GM19043 (cell line): ENCODE data around the gene USP20.
"Not testable (repeated sequence)": the region's sequence is repeated elsewhere in the genome, so short reads cannot be mapped to it uniquely, and the experiment has no call there.

ENCODE experiments used
- ATAC-seq: cut with Tn5 transposase; IDR thresholded peaks from one replicate; pipeline ENCODE4 v1.9.1; 2021; ENCODE audit warnings: low read depth; ENCODE audit not compliant: unreplicated experiment

USP20 gene

DNA sequence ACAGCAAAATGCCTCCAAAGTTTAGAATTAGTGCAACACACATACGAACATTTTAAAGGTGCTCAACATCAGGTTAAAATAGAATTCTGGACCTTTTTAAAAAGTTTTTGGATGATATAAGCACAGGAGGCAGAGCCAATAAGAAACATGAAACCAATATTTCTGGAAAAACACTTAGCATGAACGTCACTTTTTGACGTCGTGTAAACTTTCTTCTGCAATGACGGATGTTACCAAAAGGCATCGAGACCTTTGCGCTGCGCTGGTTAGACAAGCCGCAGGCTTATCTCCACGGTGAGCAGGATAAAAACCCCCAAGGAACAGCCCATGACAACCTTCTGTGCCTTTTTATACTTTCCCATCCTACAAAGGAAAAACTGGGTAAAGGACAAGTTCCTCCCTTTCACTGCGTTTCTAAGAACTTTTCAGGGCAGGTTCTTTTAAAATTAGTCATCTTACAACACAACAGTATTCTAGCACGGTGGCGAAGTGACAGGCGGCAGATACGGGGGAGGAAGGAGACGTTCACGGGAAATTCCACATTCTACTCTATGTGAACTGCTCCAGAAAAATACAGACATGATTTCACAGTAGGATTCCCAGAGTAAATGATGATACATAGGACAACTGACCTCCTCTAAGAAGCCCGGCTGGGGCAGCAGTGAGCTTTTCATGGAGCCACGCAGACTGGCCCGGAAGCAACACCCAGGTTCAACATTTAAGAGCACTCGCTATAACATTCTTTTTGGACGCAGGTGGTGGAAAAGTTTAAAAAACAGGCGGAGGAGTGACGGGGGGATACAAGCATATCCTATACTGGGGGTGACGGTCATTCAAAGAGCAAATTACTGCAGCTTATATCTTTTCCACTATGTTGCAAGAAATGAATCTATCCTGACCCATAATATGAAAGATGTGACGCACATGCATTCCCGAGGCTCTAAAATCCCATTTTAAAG lies 52.4 kb downstream of the USP20 start:
- no peak for ATAC-seq

DNA sequence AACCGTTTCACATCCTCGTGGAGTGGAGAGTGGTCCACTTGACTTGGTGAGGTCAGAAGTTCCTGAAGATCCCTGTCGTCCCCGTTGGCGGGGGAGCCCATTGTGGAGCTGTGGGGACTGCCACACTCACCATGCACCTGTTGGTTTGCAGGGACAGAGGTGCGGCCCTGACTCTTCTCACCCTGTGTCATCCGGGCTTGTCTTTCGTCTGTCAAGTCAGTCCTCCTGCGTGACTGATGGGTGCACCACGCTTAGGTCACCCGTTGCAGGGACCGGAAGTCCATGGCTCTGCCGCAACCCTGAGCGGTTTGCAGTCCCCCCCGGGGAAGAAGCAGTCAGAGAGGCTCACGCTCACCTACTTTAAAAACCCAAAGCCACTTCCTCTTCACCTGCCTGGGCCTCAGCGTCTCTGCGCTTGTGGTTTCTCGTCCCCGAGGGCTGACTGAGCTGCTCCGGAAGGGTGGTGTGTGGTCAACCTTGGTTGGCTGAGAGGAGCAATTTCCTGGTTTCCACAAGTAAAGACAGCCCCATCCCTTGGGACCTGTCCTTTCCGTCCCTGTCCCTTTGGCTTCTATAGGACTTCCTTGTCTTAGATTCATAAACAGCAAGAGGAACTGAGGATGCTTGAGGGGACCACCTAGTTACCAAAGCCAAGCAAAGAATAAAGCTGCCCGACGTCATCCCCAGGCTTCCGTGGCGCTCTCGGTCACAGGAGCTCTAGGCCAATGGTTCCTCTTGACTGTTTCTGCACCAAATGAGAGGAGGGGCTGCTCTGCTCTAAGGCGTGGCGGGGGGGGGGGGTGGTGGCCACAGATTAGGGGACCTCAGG lies 53.2 kb downstream of the USP20 start:
- ATAC-seq, result peak; percentile 55

DNA sequence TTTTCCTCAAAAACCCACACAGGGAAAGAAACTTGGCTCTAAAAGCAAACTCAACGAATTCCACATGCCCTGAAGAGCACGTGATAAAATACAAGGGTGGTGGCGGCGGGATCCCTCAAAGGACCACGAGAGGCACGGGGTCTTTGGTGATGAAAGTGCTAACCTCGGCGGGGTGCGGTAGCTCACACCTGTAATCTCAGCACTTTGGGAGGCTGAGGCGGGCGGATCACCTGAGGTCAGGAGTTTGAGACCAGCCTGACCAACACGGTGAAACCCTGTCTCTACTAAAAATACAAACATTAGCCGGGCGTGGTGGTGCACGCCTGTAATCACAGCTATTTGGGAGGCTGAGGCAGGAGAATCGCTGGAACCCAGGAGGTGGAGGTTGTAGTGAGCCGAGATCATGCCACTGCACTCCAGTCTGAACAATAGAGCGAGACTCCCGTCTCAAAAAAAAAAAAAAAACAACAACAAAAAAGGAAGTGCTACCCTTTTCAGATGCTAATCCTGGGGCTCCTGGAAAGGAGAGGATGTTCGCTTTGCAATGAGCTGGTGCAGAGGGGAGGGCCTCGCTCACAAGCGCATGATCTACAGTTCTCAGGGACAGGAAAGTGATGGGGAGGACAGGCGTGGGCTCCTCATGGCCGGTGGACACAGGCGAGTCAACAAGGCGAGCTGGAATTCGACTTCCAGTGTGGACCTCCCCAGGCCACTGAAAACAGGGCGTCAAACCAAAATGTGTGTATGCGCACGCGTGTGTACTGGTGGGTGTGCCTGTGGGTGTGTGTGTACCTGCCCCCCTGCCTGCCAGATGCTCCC lies 54.1 kb downstream of the USP20 start:
- no peak for ATAC-seq

DNA sequence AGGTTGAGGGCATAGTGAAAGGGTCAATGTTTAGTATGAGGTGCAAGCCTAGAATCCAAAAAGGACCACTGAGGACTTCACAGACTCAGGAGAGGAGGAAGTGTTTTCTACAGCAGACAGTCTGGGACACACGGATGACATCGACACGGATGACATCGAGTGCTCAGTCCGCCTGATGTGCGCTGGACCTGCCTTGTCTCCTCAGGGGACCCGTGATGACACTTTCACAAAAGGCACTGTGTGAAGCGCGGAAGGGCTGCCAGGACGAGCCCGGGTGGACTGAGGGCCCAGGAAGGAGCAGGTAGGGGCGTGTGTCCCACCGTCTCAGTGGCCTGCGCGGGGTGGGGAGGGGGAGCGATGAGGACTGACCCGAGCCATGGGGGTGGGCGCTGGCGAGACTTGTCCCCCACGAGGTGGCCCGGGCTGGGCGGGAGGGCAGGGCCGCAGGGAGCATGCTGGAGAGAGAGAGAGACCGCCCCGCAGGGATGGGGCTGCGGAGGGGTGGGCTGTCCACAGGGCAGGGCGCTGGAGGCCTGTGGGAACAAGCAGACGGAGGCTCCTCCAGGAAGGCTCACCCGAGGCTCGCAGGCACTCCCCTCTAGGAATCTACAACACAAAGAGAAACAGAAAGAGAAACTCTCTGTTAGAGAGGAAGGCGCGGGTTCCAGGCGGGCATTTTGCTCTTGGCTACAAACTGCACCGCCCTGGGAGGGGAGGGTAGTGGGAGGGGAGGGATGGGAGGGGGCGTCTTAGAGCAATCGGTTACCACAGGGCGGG lies 54.9 kb downstream of the USP20 start:
- ATAC-seq, result no peak

DNA sequence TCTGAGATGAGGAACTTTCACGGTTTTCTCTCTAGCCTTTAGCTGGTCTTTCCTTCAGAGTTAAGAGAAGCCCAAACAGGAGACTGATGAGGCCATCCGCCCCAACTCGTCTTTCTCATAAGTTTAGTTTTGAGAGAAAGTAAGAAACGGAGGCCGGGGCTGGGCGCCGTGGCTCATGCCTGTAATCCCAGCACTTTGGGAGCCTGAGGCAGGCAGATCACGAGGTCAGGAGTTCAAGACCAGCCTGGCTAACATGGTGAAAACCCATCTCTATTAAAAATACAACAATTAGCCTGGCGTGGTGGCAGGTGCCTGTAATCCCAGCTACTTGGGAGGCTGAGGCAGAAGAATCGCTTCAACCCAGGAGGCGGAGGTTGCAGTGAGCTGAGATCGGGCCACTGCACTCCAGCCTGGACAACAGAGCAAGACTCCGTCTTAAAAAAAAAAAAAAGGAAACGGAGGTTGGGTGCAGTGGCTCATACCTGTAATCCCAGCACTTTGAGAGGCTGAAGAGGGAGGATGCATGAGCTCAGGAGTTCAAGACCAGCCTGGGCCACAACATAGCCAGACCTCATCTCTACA lies 55.6 kb downstream of the USP20 start:
- ATAC-seq, result not testable (repeated sequence)

DNA sequence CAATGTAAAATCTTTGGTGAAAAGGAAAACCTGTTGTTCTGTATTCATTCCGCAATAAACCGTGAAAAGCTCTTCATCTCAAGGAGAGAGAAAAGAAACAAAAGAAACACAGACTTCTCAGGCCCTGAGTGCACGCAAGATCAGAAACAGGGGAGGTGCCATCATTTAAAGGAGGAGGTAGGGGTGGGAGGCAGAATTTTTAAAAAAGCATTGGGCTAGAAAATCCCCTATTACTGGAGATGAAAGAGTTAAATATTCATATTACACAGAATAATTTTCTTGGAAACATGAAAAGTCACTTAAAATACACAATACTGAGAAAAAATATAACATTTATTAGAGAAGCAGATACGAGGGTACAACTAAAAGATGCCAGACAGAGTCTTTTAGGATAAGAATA lies 56.3 kb downstream of the USP20 start:
- no peak for ATAC-seq

DNA sequence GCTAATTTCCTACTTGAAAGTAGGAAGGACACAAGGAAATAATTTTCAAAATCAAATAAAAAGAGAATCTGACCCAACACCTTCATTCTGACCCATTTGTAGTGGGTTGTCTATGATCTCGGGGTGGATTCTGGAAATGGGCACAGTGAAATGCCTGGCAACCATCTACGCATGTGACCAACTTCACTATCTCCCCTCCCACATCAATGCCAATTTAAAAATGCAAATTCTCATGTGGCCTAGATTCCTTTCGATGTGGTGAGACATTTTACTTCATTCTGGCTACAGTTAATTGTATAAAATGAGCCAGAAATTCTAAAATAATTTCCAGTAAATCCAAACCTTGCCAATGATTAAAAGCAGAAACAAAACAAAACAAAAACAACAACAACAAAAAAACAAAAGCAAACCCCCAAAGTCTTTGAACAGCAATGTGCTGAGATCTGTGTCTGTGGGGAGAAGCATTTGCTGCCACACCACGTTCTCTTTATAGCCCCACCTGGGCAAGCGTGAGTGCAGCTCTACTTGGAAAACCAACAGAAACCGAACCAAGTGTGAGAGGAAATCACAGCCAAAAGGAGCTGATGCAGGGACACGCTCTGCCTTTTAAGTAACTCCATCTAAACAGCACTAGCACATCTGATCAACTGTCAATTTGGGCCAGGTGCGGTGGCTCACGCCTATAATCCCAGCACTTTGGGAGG lies 59.0 kb downstream of the USP20 start:
- no peak for ATAC-seq

DNA sequence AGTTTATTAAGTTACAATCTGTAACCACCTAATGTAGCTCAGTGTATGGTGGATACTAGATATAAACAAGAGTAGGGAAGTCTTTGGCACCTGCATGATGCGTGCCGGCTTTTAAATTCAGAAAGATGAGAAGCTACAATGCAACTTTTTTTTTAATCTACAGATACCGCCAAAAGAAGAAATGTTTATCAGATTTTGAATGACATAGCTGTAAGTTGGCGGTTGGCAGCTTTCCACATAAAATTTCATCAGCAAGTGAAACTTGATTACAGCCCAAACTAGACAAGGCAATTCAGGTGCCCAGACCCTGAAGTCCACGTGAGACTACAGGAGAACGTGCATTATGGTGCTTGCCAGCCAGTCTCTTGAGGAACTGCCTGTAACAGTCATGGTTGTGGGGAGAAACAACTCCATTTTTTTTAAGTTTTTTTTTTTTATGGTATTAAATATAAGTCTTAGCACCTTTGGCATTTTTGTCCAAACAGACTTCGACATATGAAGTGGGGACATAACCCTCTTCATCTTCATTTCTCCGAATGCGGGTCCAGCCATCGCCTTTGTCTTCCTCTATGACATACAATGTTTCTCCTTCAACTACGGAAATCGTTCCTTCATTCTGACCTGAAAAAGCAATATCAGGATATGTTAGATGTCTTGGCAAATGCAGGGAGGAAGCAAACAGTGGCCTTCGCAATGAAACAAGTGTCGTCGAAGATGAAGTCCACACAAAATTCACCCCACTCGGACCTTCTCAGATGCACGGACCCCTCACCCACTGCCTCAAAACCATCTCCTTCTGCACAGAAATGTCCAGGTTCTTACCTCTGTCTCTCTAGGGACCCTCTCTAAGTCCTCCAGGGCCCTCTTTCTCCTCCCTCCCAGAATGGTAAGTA lies 60.4 kb downstream of the USP20 start:
- ATAC-seq, result no peak

DNA sequence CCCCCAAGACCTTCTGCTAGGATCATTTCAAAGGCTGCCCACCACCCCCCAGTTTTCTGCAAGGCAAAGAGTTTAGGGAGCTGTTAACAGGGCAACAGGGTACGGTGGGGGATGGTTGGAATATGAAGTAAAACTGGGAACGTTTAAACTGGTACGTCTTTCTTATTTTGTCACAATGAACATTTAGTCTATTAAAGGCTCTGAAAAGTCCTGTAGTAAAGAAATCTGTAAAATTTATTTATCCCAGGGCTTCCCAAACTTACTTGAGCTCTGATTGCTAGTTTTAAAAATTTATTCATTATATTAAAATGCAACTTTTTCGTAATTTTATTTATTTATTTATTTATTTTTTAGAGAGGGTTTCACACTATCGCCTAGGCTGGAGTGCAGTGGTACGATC lies 62.0 kb downstream of the USP20 start:
- no peak for ATAC-seq

DNA sequence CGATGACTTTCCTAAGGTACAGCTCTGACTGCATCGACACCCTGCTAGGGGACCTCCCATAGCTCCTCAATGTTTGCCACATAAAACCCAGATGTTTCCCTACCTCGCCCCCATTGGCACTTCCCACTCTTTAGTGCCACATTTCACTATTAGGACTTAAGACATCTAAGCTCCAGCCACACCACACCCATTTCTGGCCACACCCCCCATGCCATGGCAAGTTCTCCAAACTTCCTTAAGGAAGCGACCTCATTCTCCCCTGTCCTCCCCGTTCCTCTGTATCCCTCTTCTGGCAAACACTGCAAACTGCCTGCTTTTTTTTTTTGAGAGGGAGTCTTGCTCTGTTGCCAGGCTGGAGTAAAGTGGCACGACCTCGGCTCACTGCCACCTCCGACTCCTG lies 62.9 kb downstream of the USP20 start:
- ATAC-seq, result no peak

DNA sequence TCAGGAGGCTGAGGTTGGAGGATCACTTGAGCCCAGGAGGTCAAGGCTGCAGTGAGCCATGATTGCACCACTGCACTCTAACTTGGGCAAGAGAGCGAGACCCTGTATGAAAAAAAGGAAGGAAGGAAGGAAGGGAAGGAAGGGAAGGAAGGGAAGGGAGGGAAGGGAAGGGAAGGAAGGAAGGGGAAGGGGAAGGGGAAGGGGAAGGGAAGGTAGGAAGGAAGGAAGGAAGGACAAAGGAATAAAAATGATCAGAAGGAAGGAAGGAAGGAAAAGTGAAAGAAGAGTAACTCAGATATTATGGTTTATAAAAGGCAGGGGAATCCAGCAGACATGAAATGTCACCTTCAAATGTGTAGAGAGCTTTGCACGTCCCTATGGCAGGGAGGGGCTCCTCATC lies 64.4 kb downstream of the USP20 start:
- no peak for ATAC-seq

DNA sequence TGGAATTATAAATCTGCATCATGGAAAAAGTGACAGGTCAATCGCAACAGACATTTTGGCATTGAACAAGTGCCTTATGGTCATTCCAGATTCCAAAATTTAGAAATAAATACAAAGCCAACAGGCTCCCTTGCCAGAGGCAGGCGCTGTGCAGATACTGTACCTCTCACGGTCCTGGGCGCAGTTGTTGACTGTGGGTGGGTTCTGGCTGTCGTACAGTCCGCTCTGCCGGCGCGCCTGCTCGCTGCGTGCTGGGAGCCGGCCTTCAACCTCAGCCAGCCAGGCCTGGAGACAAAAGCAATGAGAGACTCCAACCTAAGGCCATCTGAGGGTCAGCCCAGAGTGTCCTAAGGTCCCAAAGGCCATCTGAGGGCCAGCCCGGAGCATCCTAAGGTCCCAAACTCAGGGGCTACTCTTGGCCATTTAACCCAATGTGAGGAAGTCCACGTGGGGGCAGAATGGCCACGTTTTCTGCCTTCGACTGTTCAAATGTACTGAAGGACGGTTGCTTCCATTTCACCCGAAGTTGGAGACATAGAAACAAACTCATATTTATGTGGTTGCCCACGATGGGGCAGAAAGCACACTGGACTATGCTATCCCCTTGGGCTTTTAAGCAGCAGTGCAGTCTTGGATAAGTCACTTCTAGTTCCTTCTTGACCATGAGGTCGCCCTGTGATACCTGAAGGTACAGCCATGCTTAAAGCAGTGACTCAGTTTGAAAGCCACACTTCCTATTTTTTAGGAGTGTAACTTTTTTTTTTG lies 65.2 kb downstream of the USP20 start:
- peak; percentile 87 for ATAC-seq

DNA sequence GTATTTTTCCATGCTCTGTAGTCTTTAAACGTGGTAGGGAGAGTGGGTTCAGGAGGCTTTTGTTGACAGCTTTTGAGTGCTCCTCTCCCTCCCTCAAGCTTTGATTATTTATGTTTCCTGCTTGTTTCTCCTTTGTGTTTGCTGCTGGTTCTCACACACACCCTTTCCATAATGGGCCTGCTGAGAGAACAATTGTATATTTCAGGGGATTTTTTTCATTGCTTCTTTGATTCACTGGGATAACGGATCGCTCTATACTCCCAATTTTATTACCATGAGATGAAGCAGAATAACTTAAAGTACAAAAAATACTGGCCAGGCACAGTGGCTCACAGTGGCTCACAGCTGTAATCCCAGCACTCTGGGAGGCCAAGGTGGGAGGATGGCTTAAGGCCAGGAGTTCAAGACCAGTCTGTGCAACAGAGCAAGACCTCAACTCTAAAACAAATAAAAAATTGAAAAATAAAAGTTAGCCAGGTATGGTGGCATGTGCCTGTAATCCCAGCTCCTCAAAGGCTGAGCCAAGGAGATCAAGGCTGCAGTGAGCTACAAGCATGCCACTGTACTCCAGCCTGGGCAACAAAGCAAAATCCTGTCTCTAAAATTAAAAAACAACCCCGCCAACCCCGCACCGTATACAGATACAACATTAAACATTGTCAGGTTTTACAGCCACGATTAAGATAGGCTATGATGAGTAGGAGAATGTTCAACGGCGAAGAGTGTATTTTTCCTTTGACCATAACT lies 66.9 kb downstream of the USP20 start:
- no peak for ATAC-seq

DNA sequence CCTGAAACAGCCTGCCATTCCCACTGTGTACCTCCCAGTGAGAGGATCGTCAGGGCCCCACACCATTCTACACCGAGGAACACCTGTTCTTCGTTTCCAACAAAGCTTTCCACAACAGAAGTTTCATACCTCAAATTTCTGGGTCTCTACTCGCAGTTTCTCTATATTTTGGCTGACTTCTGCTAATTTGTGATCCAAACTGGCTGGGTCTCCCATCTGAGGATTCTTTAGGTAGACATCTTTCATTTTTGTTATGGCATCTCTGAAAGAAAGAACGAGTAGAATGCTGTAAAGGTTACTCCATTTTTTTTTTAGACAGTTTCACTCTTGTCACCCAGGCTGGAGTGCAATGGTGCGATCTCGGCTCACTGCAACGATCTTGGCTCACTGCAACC lies 67.5 kb downstream of the USP20 start:
- no peak for ATAC-seq

DNA sequence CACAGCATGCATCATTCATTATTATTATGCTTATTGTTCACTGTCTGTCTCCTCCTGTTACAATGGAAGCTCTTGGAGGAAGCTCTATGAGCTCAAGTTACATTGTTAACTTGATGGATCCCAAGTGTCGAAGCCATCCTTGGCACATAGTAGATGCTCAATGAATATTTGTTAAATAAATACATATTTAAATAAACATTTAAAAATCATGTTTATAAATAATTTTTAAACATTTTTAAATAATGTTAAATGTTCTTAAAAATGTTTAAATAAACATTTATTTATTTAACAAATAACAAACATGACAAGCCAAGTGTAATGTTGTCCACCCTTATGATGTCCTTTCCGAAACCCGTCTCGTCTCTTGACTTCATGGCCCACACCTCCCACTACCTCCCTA lies 69.5 kb downstream of the USP20 start:
- no peak for ATAC-seq

DNA sequence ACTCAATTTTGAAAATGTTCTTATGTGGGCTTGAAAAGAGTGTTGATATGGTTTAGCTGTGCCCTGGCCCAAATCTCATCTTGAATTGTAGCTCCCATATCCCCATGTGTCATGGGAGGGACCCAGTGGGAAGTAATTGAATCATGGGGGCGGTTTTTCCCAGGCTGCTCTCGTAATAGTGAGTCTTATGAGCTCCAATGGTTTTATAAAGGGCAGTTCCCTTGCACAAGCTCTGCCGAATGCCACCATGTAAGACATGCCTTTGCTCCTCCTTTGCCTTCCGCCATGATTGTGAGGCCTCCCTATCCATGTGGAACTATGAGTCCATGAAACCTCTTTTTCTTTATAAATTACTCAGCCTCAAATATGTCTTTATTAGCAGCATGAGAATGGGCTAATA lies 71.0 kb downstream of the USP20 start:
- no peak for ATAC-seq

DNA sequence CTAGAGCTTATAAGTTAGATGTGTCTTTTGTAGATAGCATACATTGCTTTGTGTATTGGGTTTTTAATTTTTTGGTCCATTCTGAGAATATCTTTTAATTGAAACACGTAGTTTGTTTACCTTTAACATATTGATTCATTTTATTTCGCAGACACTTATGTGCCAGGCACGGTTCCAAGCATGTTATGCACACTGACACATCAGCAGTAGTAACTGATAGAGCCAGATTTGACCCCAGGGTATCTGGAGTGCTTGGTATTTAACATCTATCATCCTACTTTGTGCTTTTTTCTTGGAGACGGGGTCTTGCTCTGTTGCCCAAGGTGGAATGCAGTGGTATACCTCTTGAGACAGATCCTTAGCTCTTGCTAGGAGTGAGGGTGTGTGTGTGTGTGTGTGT lies 71.9 kb downstream of the USP20 start:
- no peak for ATAC-seq
